H1 (cell line): Measurements from ENCODE around the gene MACC1. TPM values are rescaled to one million over a fixed set of nuclear protein-coding genes. Genes with fewer than 3 reads are reported as not detected.

ENCODE experiments used
- CTCF ChIA-PET: fragments of 300-600 bp; sonication (Branson Sonifier 250); formaldehyde crosslinking; loops from one replicate; lab custom pipeline; 2021; ENCODE audit not compliant: partially characterized antibody; lab: Charles Lee
- POLR2A ChIA-PET: fragments of 300-600 bp; sonication (Branson Sonifier 250); formaldehyde crosslinking; loops from one replicate; lab custom pipeline; 2021; ENCODE audit warnings: inconsistent platforms; ENCODE audit not compliant: partially characterized antibody; lab: Charles Lee
- DNase-seq, 2 experiments: peaks; one replicate each; pipeline versions ENCODE4 v3.0.0 to v3.0.0-alpha.2; 2010 to 2022; ENCODE audit warnings: low spot score in 2 of 2, low read depth in 1 of 2, mixed read lengths in 1 of 2
- FAIRE-seq: peaks from 2 replicates; lab custom pipeline; 2011; peaks lifted over from hg19 to GRCh38; lab: Jason Lieb, UNC
- H2AFZ ChIP-seq: 2 replicates; pipeline ENCODE4 v1.8.1; 2012; ENCODE audit warnings: low read length, inconsistent platforms
- H2AK5ac ChIP-seq: 2 replicates; pipeline ENCODE4 v1.6.1; 2013; ENCODE audit warnings: low read depth, low read length
- H2BK120ac ChIP-seq: replicated peaks from 2 replicates; pipeline ENCODE3; 2013; ENCODE audit warnings: low read depth, low read length, inconsistent platforms
- H2BK12ac ChIP-seq: 2 replicates; pipeline ENCODE4 v1.6.1; 2013; ENCODE audit warnings: low read depth, low read length
- H2BK15ac ChIP-seq: 2 replicates; pipeline ENCODE4 v1.6.1; 2013; ENCODE audit warnings: low read length
- H2BK20ac ChIP-seq: 2 replicates; pipeline ENCODE4 v1.6.1; 2013; ENCODE audit warnings: low read length
- H2BK5ac ChIP-seq: 2 replicates; pipeline ENCODE4 v1.6.1; 2013; ENCODE audit warnings: low read depth, low read length
- H3K14ac ChIP-seq: 2 replicates; pipeline ENCODE4 v1.6.1; 2013; ENCODE audit warnings: inconsistent platforms; ENCODE audit not compliant: insufficient read length
- H3K18ac ChIP-seq: 2 replicates; pipeline ENCODE4 v1.6.1; 2013; ENCODE audit warnings: low read length; ENCODE audit errors: extremely low read depth
- H3K23ac ChIP-seq: 2 replicates; pipeline ENCODE4 v1.6.1; 2013; ENCODE audit warnings: inconsistent platforms; ENCODE audit not compliant: insufficient read length
- H3K23me2 ChIP-seq: 2 replicates; pipeline ENCODE4 v1.6.1; 2013; ENCODE audit warnings: low read depth, low read length
- H3K27ac ChIP-seq: 2 replicates; pipeline ENCODE4 v1.6.1; 2011; ENCODE audit warnings: low read depth, low read length, inconsistent platforms
- H3K27me3 ChIP-seq, 4 experiments: replicated peaks in 1 of 4; 1 replicate in 1 of 4; 2 replicates in 3 of 4; pipeline versions ENCODE4 v1.6.1 to v1.8.1; 2011 to 2013; ENCODE audit warnings: low read length in 3 of 4, mild to moderate bottlenecking in 3 of 4, inconsistent platforms in 2 of 4, mixed read lengths in 2 of 4, moderate library complexity in 1 of 4; ENCODE audit not compliant: control insufficient read depth in 3 of 4, insufficient read depth in 3 of 4; ENCODE audit errors: extremely low read depth in 1 of 4
- H3K36me3 ChIP-seq, 4 experiments: 2 replicates each; pipeline versions ENCODE4 v1.6.1 to v1.8.1; 2011 to 2013; ENCODE audit warnings: mild to moderate bottlenecking in 4 of 4, low read length in 3 of 4, moderate library complexity in 2 of 4, control low read depth in 1 of 4, inconsistent platforms in 1 of 4; ENCODE audit not compliant: insufficient read depth in 4 of 4, control insufficient read depth in 2 of 4
- H3K4ac ChIP-seq: replicated peaks from 2 replicates; pipeline ENCODE3; 2013; ENCODE audit warnings: low read length, low read depth, mixed read lengths, inconsistent platforms; ENCODE audit not compliant: insufficient read length
- H3K4me1 ChIP-seq, 4 experiments: replicated peaks in 1 of 4; 1 replicate in 1 of 4; 2 replicates in 3 of 4; pipeline versions ENCODE4 v1.6.1 to v1.8.1; 2011 to 2013; ENCODE audit warnings: low read length in 3 of 4, inconsistent platforms in 2 of 4, mixed read lengths in 1 of 4; ENCODE audit not compliant: insufficient read depth in 4 of 4, control insufficient read depth in 3 of 4
- H3K4me2 ChIP-seq, 2 experiments: 2 replicates each; pipeline versions ENCODE4 v1.6.1 to v1.8.1; 2011 to 2013; ENCODE audit warnings: low read depth in 2 of 2, low read length in 2 of 2, control low read depth in 1 of 2, inconsistent platforms in 1 of 2, mild to moderate bottlenecking in 1 of 2; ENCODE audit not compliant: insufficient read depth in 1 of 2
- H3K4me3 ChIP-seq, 4 experiments: fragments of 200-600, 300-600 bp in 1 of 4; sonication (generic), shearing (Covaris generic), sonication (Bioruptor Twin) in 1 of 4; 2 replicates each; pipeline versions ENCODE4 v1.5.1 to v1.8.1; 2011 to 2016; ENCODE audit warnings: low read length in 4 of 4, low read depth in 3 of 4, control low read depth in 2 of 4, inconsistent platforms in 2 of 4, mild to moderate bottlenecking in 2 of 4, mixed read lengths in 1 of 4, moderate library complexity in 1 of 4; ENCODE audit not compliant: insufficient read depth in 2 of 4; ENCODE audit errors: extremely low read depth in 1 of 4
- H3K56ac ChIP-seq: replicated peaks from 2 replicates; pipeline ENCODE3; 2013; ENCODE audit warnings: low read depth, mild to moderate bottlenecking, mixed read lengths, low read length, inconsistent platforms; ENCODE audit not compliant: insufficient read length
- H3K79me1 ChIP-seq: 2 replicates; pipeline ENCODE4 v1.6.1; 2013; ENCODE audit warnings: low read depth, low read length, control low read depth
- H3K79me2 ChIP-seq, 2 experiments: 2 replicates each; pipeline versions ENCODE4 v1.6.1 to v1.8.1; 2012 to 2013; ENCODE audit warnings: low read length in 2 of 2, mild to moderate bottlenecking in 2 of 2, inconsistent platforms in 1 of 2; ENCODE audit not compliant: insufficient read depth in 2 of 2, control insufficient read depth in 1 of 2
- H3K9ac ChIP-seq, 4 experiments: replicated peaks in 1 of 4; 1 replicate in 1 of 4; 2 replicates in 3 of 4; pipeline versions ENCODE4 v1.6.1 to v1.8.1; 2011 to 2013; ENCODE audit warnings: low read depth in 3 of 4, low read length in 3 of 4, control low read depth in 2 of 4, mild to moderate bottlenecking in 2 of 4, moderate library complexity in 2 of 4, inconsistent platforms in 1 of 4; ENCODE audit errors: extremely low read depth in 1 of 4
- H3K9me3 ChIP-seq, 2 experiments: 2 replicates each; pipeline versions ENCODE4 v1.6.1 to v1.8.1; 2012 to 2013; ENCODE audit warnings: mild to moderate bottlenecking in 2 of 2, moderate library complexity in 2 of 2, control low read depth in 1 of 2, inconsistent platforms in 1 of 2, low read depth in 1 of 2, low read length in 1 of 2, mixed read lengths in 1 of 2; ENCODE audit not compliant: insufficient read depth in 2 of 2
- H4K20me1 ChIP-seq, 2 experiments: replicated peaks in 1 of 2; 2 replicates each; pipeline versions ENCODE3 to v1.8.1; 2011 to 2013; ENCODE audit warnings: inconsistent platforms in 2 of 2, low read length in 2 of 2, mild to moderate bottlenecking in 1 of 2; ENCODE audit not compliant: insufficient read depth in 2 of 2, control insufficient read depth in 1 of 2
- H4K5ac ChIP-seq: 2 replicates; pipeline ENCODE4 v1.6.1; 2013; ENCODE audit warnings: low read length, low read depth, mixed read lengths, inconsistent platforms; ENCODE audit not compliant: insufficient read length
- H4K8ac ChIP-seq: 2 replicates; pipeline ENCODE4 v1.8.0; 2013; ENCODE audit warnings: mild to moderate bottlenecking, moderate library complexity, low read length, inconsistent platforms; ENCODE audit not compliant: insufficient read depth; ENCODE audit errors: extremely low read depth
- H4K91ac ChIP-seq: replicated peaks from 2 replicates; pipeline ENCODE3; 2013; ENCODE audit warnings: low read length, mixed read lengths, inconsistent platforms; ENCODE audit not compliant: insufficient read length
- ASH2L ChIP-seq: fragments of 200-600, 300-600 bp; sonication (generic); IDR thresholded peaks from one replicate; pipeline ENCODE4 v1.7.1; 2017; ENCODE audit warnings: low read length
- BACH1 ChIP-seq: IDR thresholded peaks from 2 replicates; pipeline ENCODE4 v1.6.1; 2012; ENCODE audit warnings: low read length, improper control_type of control experiment
- CEBPB ChIP-seq: IDR thresholded peaks from 2 replicates; pipeline ENCODE4 v1.6.1; 2012; ENCODE audit warnings: low read depth, low read length
- JUN ChIP-seq: IDR thresholded peaks from 2 replicates; pipeline ENCODE4 v1.6.1; 2011; ENCODE audit warnings: low read depth, mild to moderate bottlenecking, improper control_type of control experiment, low read length
- PHF8 ChIP-seq: fragments of 200-600 bp; sonication (generic); conservative IDR thresholded peaks from 2 replicates; pipeline ENCODE4 v1.7.1; 2012; ENCODE audit warnings: low read depth, mild to moderate bottlenecking, inconsistent platforms, low read length, moderate library complexity
- RFX5 ChIP-seq: IDR thresholded peaks from 2 replicates; pipeline ENCODE4 v1.6.1; 2011; ENCODE audit warnings: low read depth, low read length, improper control_type of control experiment, borderline replicate concordance
- RXRA ChIP-seq: IDR thresholded peaks from 2 replicates; pipeline ENCODE4 v1.6.1; 2011; ENCODE audit warnings: low read depth, mild to moderate bottlenecking, low read length, moderate library complexity; ENCODE audit not compliant: insufficient read depth
- SAP30 ChIP-seq: fragments of 300-600 bp; sonication (generic); IDR thresholded peaks from 2 replicates; pipeline ENCODE4 v1.7.1; 2012; ENCODE audit warnings: low read length, moderate library complexity, mild to moderate bottlenecking, inconsistent platforms; ENCODE audit not compliant: insufficient read depth, insufficient replicate concordance
- SP2 ChIP-seq: IDR thresholded peaks from 2 replicates; pipeline ENCODE4 v1.6.1; 2012; ENCODE audit warnings: mild to moderate bottlenecking, low read length, inconsistent platforms
- SP4 ChIP-seq: IDR thresholded peaks from 2 replicates; pipeline ENCODE4 v1.6.1; 2012; ENCODE audit warnings: low read length, inconsistent platforms
- SRF ChIP-seq: IDR thresholded peaks from 2 replicates; pipeline ENCODE4 v1.6.1; 2011; ENCODE audit warnings: mild to moderate bottlenecking, low read depth, low read length, moderate library complexity
- TAF7 ChIP-seq: optimal IDR thresholded peaks from 2 replicates; pipeline ENCODE3; 2011; ENCODE audit warnings: low read depth, mild to moderate bottlenecking, inconsistent platforms, low read length, moderate library complexity, borderline replicate concordance
- WGBS, 2 experiments: shearing (Covaris generic) in 1 of 2; methylation state at CpG; one replicate each; pipeline versions ENCODE4 v1.1.6 to v1.1.7; 2013 to 2015; ENCODE audit warnings: low lambda C conversion rate in 2 of 2, mixed read lengths in 2 of 2, inconsistent platforms in 1 of 2, low coverage in 1 of 2, missing lambda C conversion rate in 1 of 2; ENCODE audit not compliant: insufficient replicate concordance in 2 of 2, insufficient coverage in 1 of 2, insufficient read length in 1 of 2; ENCODE audit errors: extremely low coverage in 1 of 2, missing lambda C conversion rate in 1 of 2; 5-methylcytosine and 5-hydroxymethylcytosine counted together
- polyA plus RNA-seq, 7 experiments: library from polyadenylated mRNA; depleted of rRNA in 3 of 7; stranded (reverse) in 5 of 7; unstranded in 2 of 7; fragments of >200 nt in 5 of 7; fragments of 200-250 nt in 2 of 7; gene quantifications; 1 replicate in 5 of 7; 2 replicates in 1 of 7; 4 replicates in 1 of 7; pipeline versions ENCODE4 v1.2.1 to v1.2.3, GENCODE V29; 2011 to 2013; ENCODE audit warnings: missing spikeins in 2 of 7, mixed read lengths in 2 of 7
- total RNA-seq: library from RNA; stranded (reverse); fragmentation: NEBNext Ultra II Directional; extraction: Animal tissue kit (Norgen Biotek cat#: 25700); gene quantifications from 2 replicates; pipeline ENCODE4 v1.2.1, GENCODE V29; 2021

The MACC1 gene
- total and polyA plus RNA-seq, 2 of the 8 experiments (the other 6 are each of a cell fraction or from before 2014, with no cell fraction given), result 2.0 to 17.2 TPM

GRCh38 chr7:20241911-20242261 is 24.7 kb upstream of the MACC1 start:
- DNase-seq, result no peak
- no peaks in the 10 kb centered on the region; a peak in 1 of 4 replicates for H3K79me2 ChIP-seq
- no peak overlapping the region for H3K18ac ChIP-seq
- H4K8ac ChIP-seq, result no peak overlapping the region
- H2BK12ac ChIP-seq, result no peak overlapping the region
- H2BK20ac ChIP-seq, result no peak overlapping the region
- no peaks in the 10 kb centered on the region for H3K27me3 ChIP-seq
- no peak overlapping the region for H3K4me3 ChIP-seq
- no peak overlapping the region for H3K4ac ChIP-seq
- TF ChIP-seq SP2 (no peak), JUN (no peak), BACH1 (no peak), PHF8 (no peak), SAP30 (no peak), ASH2L (no peak), RFX5 (no peak), TAF7 (no peak), SP4 (no peak), SRF (no peak), RXRA (no peak), CEBPB (no peak)
- TF ChIP-seq, all 59 proteins: peak for 0
- no peak overlapping the region for H3K56ac ChIP-seq
- ChIA-PET POLR2A (interaction anchor here (0.6 kb wide), 1 partner anchor 231 kb away, joined by 4 read pairs; no protein-coding TSS in a partner anchor), CTCF (no interaction called here)
- no peak overlapping the region for H2AK5ac ChIP-seq
- no peaks in the 10 kb centered on the region for H3K4me1 ChIP-seq
- no peak overlapping the region for H2AFZ ChIP-seq
- H3K27ac ChIP-seq, result no peak overlapping the region
- H2BK120ac ChIP-seq, result no peak overlapping the region
- no peak overlapping the region for H4K91ac ChIP-seq
- H2BK15ac ChIP-seq, result no peak overlapping the region
- WGBS, 2 experiments, result 80% methylated on average over 2 of the region's 2 CpGs; no CpG with 5 or more reads in 1 of the 2 experiments
- H2BK5ac ChIP-seq, result no peak overlapping the region
- no peaks in the 10 kb centered on the region for H3K23me2 ChIP-seq
- H3K9ac ChIP-seq, result no peak overlapping the region
- H3K4me2 ChIP-seq, result no peak overlapping the region
- H3K23ac ChIP-seq, result no peak overlapping the region
- H3K9me3 ChIP-seq, result no peaks in the 10 kb centered on the region
- no peaks in the 10 kb centered on the region for H3K36me3 ChIP-seq
- no peak overlapping the region for H4K5ac ChIP-seq
- H3K79me1 ChIP-seq, result no peaks in the 10 kb centered on the region
- no peak overlapping the region for H3K14ac ChIP-seq
- no peaks in the 10 kb centered on the region for H4K20me1 ChIP-seq
- FAIRE-seq, result no peak
